ENCODE measurements around the gene SGIP1. TPM values are rescaled to one million over a fixed set of nuclear protein-coding genes. Genes with fewer than 3 reads are reported as not detected.

The SGIP1 gene
- total and polyA plus RNA-seq, 2 of the 4 experiments (the other 2 are of a cell fraction): 27.1 to 42.7 TPM

DNA sequence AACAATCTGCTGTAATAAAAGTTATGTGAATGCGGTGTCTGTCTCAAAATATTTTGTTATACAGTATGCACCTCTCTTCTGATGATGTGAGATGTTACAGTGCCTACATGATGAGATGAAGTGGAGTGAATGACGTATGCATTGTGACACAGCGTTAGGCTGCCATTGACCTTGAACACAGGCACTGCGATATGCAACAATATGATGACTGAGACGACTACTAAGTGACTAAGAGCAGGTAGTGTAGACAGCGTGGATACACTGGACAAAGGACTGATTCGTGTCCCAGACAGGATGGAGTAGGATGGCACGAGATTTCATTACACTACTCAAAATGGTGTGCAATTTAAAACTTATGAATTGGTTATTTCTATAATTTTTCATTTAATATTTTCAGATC, 8.4 kb downstream of the SGIP1 start:
- dilution Hi-C loops (cut with HindIII; ENCODE audit: low sequenced_read_pairs, unreplicated experiment) (no loop called here), intact Hi-C loops (cut with micrococcal nuclease) (no loop called here), in situ Hi-C loops (cut with MboI; ENCODE audit: low sequenced_read_pairs) (loop anchor here (25.0 kb wide), 1 partner anchor 395 kb away; no protein-coding TSS in a partner anchor)
- Histone ChIP-seq H2AK5ac (ENCODE audit: low read depth, low read length) (peak overlapping the region; percentile 99), H3K4me3 (ENCODE audit: insufficient read depth, low read depth, low read length) (no peak overlapping the region), H3K9ac (ENCODE audit: low read depth, low read length) (0 out of 2 replicates have a peak overlapping the region, but pooled peaks have one; percentile 20), H3K56ac (ENCODE audit: extremely low read depth, insufficient read depth, low read length) (peak overlapping the region; percentile 61), H3K79me1 (ENCODE audit: low read depth in 1 of 2, low read length in 2 of 2) (peaks cover 14 to 66% of the 10 kb centered on the region in 2 experiments; a peak in 3 of 4 replicates), H3K9me3 (ENCODE audit: control insufficient read depth, insufficient read depth, low read length) (no peaks in the 10 kb centered on the region), H3K4me2 (ENCODE audit: low read depth, low read length) (peak overlapping the region; percentile 69), H4K20me1 (ENCODE audit: insufficient read depth, low read length) (peaks cover 24% of the 10 kb centered on the region; the same call in 1 of the 2 replicates), H3K23ac (ENCODE audit: low read depth, low read length) (peak overlapping the region; percentile 99), H3K18ac (ENCODE audit: low read depth, low read length) (peak overlapping the region; percentile 89), H3K27me3 (ENCODE audit: control insufficient read depth, insufficient read depth, low read length) (no peaks in the 10 kb centered on the region), H2BK15ac (ENCODE audit: low read depth, low read length) (peak overlapping the region; percentile 93), H2BK5ac (ENCODE audit: low read depth, low read length, poor library complexity, severe bottlenecking) (peak overlapping the region; percentile 100), H3K9me1 (ENCODE audit: insufficient read depth, low read length) (peaks cover 26% of the 10 kb centered on the region), H2AFZ (replicated peaks; ENCODE audit: low read length, poor library complexity) (peak overlapping the region; percentile 51), H2BK120ac (ENCODE audit: low read depth, low read length) (peak overlapping the region; percentile 96), H3K4ac (ENCODE audit: low read depth, low read length) (peak overlapping the region; percentile 99), H3K14ac (replicated peaks; ENCODE audit: low read depth, low read length) (peak overlapping the region; percentile 97), H2BK20ac (ENCODE audit: low read depth, low read length) (peak overlapping the region; percentile 97), H2AK9ac (replicated peaks; ENCODE audit: low read depth, low read length, poor library complexity) (no peak overlapping the region), H4K5ac (ENCODE audit: low read depth, low read length) (peak overlapping the region; percentile 76), H3K4me1 (ENCODE audit: control insufficient read depth, insufficient read depth, low read length) (peaks cover 36% of the 10 kb centered on the region), H4K91ac (ENCODE audit: insufficient read depth, low read depth, low read length) (peak overlapping the region; percentile 72), H4K8ac (ENCODE audit: low read depth in 2 of 2, low read length in 2 of 2) (peak overlapping the region; percentile 57 to 95; a peak in 3 of 4 replicates), H3K27ac (ENCODE audit: insufficient read depth, low read length) (peak overlapping the region; percentile 63), H3K36me3 (ENCODE audit: control insufficient read depth, insufficient read depth, low read length) (peaks cover 24% of the 10 kb centered on the region)
- BruUV-seq (replicated peaks): no TSS peak
- TF ChIP-seq CEBPB (IDR thresholded peaks at IDR 0.05; ENCODE audit: low read depth, low read length) (peak; percentile 58), CHD1 (IDR thresholded peaks at IDR 0.05; ENCODE audit: low read depth, low read length) (0 out of 2 replicates have a peak, but pooled peaks have one; percentile 37), BHLHE40 (IDR thresholded peaks at IDR 0.05; ENCODE audit: low read depth, low read length) (no peak)
- WGBS, 2 experiments (ENCODE audit: extremely low coverage in 2 of 2, insufficient read length in 1 of 2): 80% methylated on average over 4 of the region's 8 CpGs; no CpG with 5 or more reads in 1 of the 2 experiments
- DNase-seq (peak; percentile 63), ATAC-seq (ENCODE audit: low read depth) (peak; percentile 1; the same call in 1 of the 2 replicates)
- CTCF ChIA-PET: no interaction called here
- POLR2A ChIA-PET (ENCODE audit: unreplicated experiment): interaction anchor here (1.2 kb wide), 1 partner anchor 22 kb away, joined by 3 read pairs; no protein-coding TSS in a partner anchor

Measured in IMR-90 (cell line).